HG03442 (cell line): ENCODE results near the gene SNTG2.

Source experiments
- ATAC-seq: cut with Tn5 transposase; IDR thresholded peaks from one replicate; pipeline ENCODE4 v1.9.1; 2021; ENCODE audit warnings: mild to moderate bottlenecking, moderate library complexity; ENCODE audit not compliant: unreplicated experiment

SNTG2 gene

GRCh38 chr2:1259746-1260145, 309.1 kb downstream of the SNTG2 start:
- ATAC-seq: no peak

DNA sequence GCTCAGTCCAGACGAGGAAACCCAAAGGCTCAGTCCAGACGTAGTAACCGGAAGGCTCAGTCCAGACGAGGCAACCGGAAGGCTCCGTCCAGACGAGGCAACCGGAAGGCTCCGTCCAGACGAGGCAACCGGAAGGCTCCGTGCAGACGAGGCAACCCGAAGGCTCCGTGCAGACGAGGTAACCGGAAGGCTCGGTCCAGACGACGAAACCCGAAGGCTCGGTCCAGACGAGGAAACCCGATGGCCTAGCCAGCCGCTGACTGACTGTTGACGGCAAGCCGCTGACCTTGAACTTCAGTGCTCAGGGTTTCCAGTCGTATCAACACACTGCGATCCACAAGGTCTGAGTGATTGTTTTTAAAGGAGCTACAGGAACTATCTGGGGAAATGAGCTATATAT, 312.0 kb downstream of the SNTG2 start:
- ATAC-seq: no peak

- no peak for ATAC-seq
These were observed 314.8 kb downstream of the SNTG2 start for GRCh38 chr2:1265454-1265853.

GRCh38 chr2:1266351-1266750, 315.7 kb downstream of the SNTG2 start:
- ATAC-seq: no peak

GRCh38 chr2:1268034-1268433, 317.4 kb downstream of the SNTG2 start:
- ATAC-seq: no peak

- no peak for ATAC-seq
These were observed 319.2 kb downstream of the SNTG2 start for GRCh38 chr2:1269812-1270211.

DNA sequence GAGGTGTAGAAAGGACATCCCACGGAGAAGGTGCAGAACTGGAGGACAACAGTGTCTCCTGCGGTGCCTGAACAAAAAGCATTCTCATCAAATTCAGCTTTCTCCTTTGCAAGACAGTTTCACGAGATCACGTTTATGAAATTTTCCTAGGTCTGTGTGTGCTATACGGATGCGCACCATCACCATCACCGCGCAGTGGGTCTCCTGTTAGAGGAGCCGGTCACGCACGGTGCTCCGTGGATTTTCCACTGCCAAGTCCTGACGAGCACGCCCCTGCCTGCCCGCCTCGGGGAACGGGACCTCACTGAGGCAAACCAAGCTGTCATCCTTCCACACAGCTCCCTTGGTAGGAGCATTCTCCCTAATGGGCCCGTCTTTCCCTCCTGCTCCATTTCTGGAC, 322.2 kb downstream of the SNTG2 start:
- no peak for ATAC-seq

GRCh38 chr2:1277634-1278033, 327.0 kb downstream of the SNTG2 start:
- no peak for ATAC-seq

DNA sequence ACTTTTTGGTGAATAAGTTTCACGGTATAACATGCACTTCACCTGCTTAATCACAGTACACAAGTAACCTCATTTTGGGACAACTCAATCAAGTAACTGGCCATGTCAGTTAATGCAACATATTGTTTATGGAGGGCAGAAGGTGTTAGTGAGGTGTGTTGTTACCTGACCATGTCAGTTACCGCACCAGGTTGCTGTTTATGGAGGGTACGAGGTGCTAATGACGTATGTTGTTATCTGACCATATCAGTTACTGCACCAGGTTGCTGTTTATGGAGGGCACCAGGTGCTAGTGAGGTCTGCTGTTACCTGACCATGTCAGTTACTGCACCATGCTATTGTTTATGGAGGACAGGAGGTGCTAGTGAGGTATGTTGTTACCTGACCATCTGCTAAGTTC, 327.5 kb downstream of the SNTG2 start:
- no peak for ATAC-seq

GRCh38 chr2:1278861-1279260, 328.2 kb downstream of the SNTG2 start:
- no peak for ATAC-seq

GRCh38 chr2:1282552-1282951, 331.9 kb downstream of the SNTG2 start:
- ATAC-seq: no peak

DNA sequence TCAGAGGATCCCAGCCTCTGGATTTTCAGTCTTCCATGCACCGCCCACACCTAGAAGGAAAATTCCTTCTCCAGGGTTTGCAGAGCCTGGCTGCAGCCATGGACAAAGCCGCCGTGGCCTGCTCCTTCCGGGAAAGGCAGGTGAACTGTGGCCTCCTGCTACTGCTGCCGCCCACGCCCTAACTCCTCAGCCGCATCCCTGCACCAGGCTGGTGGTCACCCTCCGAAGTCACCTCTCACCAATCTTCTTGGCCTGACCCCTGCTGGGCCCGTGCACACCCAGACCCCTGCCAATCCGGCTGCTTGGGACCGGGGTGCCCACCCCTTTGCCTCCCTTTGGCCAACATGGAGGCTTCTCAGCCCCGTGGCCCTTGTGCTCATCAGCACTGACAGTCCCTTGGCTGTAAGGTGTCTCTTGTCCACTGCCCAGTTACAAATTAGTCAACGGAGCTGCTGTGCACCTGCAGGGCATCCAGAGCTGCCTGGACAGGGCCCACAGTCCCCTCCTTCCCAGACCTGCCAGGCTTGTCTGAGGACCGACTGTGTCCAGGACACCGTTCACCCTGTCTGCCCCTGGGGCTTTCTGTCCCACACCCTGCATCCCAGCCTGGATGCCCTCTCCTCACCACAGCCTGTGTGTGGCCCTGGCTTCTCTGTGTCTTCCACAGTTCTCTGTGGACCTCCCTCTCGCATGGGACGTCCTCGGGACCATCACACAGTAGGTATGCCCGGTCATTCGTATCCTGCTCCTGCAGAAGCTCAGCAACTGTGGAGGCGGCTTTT, 332.6 kb downstream of the SNTG2 start:
- ATAC-seq: no peak

DNA sequence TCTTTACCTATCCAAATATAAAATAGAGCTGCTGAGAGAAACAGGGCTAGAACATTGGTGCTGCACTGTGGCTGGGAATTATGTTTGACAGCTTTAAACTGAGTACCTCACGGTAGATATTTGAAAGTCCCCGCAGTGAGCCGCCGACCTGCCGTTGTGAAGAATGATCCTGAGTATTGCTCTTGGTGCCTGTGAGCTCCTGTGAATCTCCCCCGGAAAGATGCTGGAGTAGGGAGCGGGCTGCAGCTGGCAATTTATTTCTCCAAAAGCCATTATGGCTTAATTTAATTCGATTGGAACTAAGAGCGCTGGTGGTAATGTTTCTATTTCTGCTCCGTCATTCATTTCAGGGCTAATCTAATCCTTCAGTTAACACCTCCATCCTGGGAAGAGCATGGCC, 333.2 kb downstream of the SNTG2 start:
- ATAC-seq: no peak

GRCh38 chr2:1286929-1287328, 336.3 kb downstream of the SNTG2 start:
- no peak for ATAC-seq

- ATAC-seq: no peak
These were observed 336.8 kb downstream of the SNTG2 start for GRCh38 chr2:1287427-1287826.

DNA sequence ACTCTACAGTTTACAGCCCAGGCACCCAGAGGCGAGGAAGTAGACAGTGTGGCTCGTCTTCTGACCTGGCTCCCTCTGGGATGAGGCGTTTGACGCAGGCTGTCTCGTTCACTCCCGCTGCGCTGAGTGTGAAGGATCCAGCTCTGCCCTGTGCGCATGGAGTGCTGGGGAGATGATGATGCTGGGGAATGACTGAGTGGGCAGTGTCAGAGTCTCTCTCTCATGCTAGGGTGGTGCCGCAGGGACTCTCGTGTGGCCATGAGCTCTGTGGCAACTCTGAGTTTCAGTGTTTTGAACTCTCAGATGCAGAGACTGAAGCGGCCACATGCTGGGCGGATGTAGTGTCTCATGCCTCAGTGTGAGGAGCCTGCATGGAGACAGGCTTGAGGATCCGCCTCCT, 344.3 kb downstream of the SNTG2 start:
- ATAC-seq: no peak

DNA sequence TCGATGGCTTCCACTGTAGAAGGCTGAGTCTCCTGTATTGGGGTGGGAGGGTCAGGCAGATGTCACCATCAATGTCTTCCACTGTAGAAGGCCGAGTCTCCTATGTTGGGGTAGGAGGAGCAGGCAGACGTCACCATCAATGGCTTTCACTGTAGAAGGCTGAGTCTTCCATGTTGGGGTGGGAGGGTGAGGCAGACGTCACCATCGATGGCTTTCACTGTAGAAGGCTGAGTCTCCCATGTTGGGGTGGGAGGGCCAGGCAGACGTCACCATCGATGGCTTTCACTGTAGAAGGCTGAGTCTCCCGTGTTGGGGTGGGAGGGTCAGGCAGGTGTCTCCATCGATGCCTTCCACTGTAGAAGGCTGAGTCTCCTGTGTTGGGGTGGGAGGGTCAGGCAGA, 345.1 kb downstream of the SNTG2 start:
- no peak for ATAC-seq

GRCh38 chr2:1297372-1298159, 346.9 kb downstream of the SNTG2 start:
- ATAC-seq: no peak

DNA sequence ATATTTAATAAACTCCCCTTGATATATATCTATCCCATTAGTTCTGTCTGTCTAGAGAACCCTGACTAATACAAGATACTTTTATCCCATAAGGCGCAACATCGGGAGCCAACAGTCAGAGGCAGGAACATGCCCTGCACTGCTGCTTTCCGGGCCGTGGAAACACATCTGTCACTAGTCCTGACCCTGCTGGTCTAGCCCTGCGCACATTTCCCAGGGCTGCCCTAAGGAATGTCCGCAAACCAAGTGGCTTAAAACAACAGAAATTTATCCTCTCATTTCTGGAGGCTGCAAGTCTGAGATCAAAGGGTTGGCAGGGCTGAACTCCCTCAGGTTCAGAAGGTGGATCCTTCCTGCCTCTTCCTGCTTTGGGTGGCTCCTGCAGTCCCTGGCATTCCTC, 348.4 kb downstream of the SNTG2 start:
- no peak for ATAC-seq

- ATAC-seq: no peak
These were observed 349.6 kb downstream of the SNTG2 start for GRCh38 chr2:1300284-1300683.

DNA sequence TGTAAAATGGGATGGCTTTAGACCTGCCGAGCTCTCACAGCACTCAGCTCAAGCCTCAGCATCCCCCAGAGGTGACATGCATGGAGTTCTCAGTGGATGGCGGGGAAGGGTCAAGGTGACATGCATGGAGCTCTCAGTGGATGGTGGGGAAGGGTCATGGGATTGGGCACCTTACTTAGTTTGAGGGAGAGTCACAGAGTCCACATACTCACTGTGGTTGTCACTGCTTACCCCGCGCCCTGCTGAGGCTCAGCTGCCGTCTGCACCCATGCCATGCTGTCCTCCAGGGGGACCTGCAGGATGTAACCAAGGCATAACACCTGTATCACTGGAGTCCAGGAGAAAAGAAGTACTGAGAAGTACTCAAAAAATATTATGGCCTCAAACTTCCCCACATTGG, 350.4 kb downstream of the SNTG2 start:
- ATAC-seq: no peak

DNA sequence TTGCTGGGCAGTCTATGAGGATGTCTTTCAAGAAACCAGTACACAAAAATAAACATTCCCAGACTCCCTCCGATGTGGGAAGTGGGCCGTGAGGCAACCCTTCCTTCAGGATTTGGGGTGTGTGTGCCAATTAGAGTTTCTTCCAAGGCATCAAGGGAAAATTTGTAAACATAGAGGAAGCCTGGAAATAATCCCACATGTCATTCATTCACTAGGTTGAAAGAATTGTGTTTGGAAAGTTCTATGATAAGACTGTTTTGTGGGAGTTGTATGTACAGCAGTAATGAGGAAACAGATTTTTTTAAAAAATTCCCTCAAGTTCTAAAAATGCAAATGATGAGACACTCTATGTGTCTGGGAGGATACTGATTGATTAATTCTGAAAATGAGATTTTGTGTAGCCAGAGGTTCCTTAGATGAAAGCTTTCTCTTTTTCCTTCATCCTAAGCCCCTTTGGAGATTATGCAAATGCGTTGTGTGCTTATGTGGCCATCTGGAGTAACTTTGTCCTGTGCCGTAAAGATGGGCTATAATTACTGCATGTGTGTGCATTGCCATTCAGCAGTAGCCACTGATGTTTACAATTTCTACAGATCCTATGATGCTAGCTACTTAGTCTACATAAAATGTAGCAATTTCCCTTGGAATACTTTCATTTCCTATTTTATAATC, 354.8 kb downstream of the SNTG2 start:
- no peak for ATAC-seq
